HEK293 (cell line): Measurements from ENCODE around the gene SLC25A13.

ENCODE experiments used
- ATF2 ChIP-seq: fragments of 450-650 bp; formaldehyde crosslinking; IDR thresholded peaks from 2 replicates; pipeline ENCODE4 v1.5.1; 2016; ENCODE audit warnings: missing biosample characterization, missing genetic modification characterization, low read depth
- EGR2 ChIP-seq: fragments of 450-650 bp; formaldehyde crosslinking; IDR thresholded peaks from 2 replicates; pipeline ENCODE4 v1.5.1; 2016; ENCODE audit warnings: low read depth, missing biosample characterization, missing genetic modification characterization
- GLIS2 ChIP-seq: fragments of 450-650 bp; formaldehyde crosslinking; IDR thresholded peaks from 2 replicates; pipeline ENCODE4 v1.5.1; 2016; ENCODE audit warnings: missing biosample characterization, missing genetic modification characterization
- HOXD13 ChIP-seq: sonication (generic); formaldehyde crosslinking; IDR thresholded peaks from 2 replicates; pipeline ENCODE4 v1.8.0; 2022; ENCODE audit warnings: missing genetic modification reagents, borderline replicate concordance
- KLF10 ChIP-seq: fragments of 450-650 bp; IDR thresholded peaks from 2 replicates; pipeline ENCODE4 v1.5.1; 2018; ENCODE audit warnings: missing biosample characterization, mild to moderate bottlenecking, missing genetic modification characterization
- PRDM10 ChIP-seq: fragments of 450-650 bp; formaldehyde crosslinking; IDR thresholded peaks from 2 replicates; pipeline ENCODE4 v1.5.1; 2016; ENCODE audit warnings: missing biosample characterization, missing genetic modification characterization
- WT1 ChIP-seq: fragments of 450-650 bp; formaldehyde crosslinking; IDR thresholded peaks from 2 replicates; pipeline ENCODE4 v1.5.1; 2016; ENCODE audit warnings: missing biosample characterization, missing genetic modification characterization
- YY1 ChIP-seq: fragments of 450-650 bp; formaldehyde crosslinking; IDR thresholded peaks from 2 replicates; pipeline ENCODE4 v1.5.1; 2018; ENCODE audit warnings: missing biosample characterization, missing genetic modification characterization
- ZBTB20 ChIP-seq: fragments of 450-650 bp; formaldehyde crosslinking; IDR thresholded peaks from 2 replicates; pipeline ENCODE4 v1.5.1; 2016; ENCODE audit warnings: missing biosample characterization, missing genetic modification characterization
- ZBTB21 ChIP-seq: fragments of 450-650 bp; formaldehyde crosslinking; IDR thresholded peaks from 2 replicates; pipeline ENCODE4 v1.5.1; 2017; ENCODE audit warnings: missing biosample characterization, missing genetic modification characterization
- ZNF148 ChIP-seq: fragments of 450-650 bp; formaldehyde crosslinking; IDR thresholded peaks from 2 replicates; pipeline ENCODE4 v1.5.0; 2017; ENCODE audit warnings: missing biosample characterization, missing genetic modification characterization, borderline replicate concordance
- ZNF16 ChIP-seq: fragments of 450-650 bp; formaldehyde crosslinking; IDR thresholded peaks from 2 replicates; pipeline ENCODE4 v1.5.1; 2016; ENCODE audit warnings: low read depth, missing biosample characterization, missing genetic modification characterization
- ZNF169 ChIP-seq: fragments of 450-650 bp; formaldehyde crosslinking; IDR thresholded peaks from 2 replicates; pipeline ENCODE4 v1.5.1; 2016; ENCODE audit warnings: missing biosample characterization, missing genetic modification characterization
- ZNF2 ChIP-seq: fragments of 450-650 bp; formaldehyde crosslinking; IDR thresholded peaks from 2 replicates; pipeline ENCODE4 v1.5.1; 2016; ENCODE audit warnings: missing biosample characterization, missing genetic modification characterization
- ZNF223 ChIP-seq: fragments of 450-650 bp; formaldehyde crosslinking; IDR thresholded peaks from 2 replicates; pipeline ENCODE4 v1.5.1; 2016; ENCODE audit warnings: missing biosample characterization, missing genetic modification characterization
- ZNF23 ChIP-seq: fragments of 450-650 bp; formaldehyde crosslinking; IDR thresholded peaks from 2 replicates; pipeline ENCODE4 v1.5.1; 2016; ENCODE audit warnings: missing biosample characterization, missing genetic modification characterization, borderline replicate concordance
- ZNF239 ChIP-seq: fragments of 450-650 bp; formaldehyde crosslinking; IDR thresholded peaks from 2 replicates; pipeline ENCODE4 v1.5.1; 2016; ENCODE audit warnings: missing biosample characterization, missing genetic modification characterization
- ZNF26 ChIP-seq: fragments of 450-650 bp; formaldehyde crosslinking; IDR thresholded peaks from 2 replicates; pipeline ENCODE4 v1.5.1; 2016; ENCODE audit warnings: missing biosample characterization, missing genetic modification characterization
- ZNF324 ChIP-seq: fragments of 450-650 bp; formaldehyde crosslinking; IDR thresholded peaks from 2 replicates; pipeline ENCODE4 v1.5.1; 2016; ENCODE audit warnings: missing biosample characterization, missing genetic modification characterization
- ZNF366 ChIP-seq: fragments of 450-650 bp; formaldehyde crosslinking; conservative IDR thresholded peaks from 2 replicates; pipeline ENCODE4 v1.5.1; 2016; ENCODE audit warnings: missing biosample characterization, missing genetic modification characterization
- ZNF433 ChIP-seq: fragments of 450-650 bp; formaldehyde crosslinking; IDR thresholded peaks from 2 replicates; pipeline ENCODE4 v1.5.1; 2016; ENCODE audit warnings: missing biosample characterization, missing genetic modification characterization, low read depth
- ZNF48 ChIP-seq: fragments of 450-650 bp; formaldehyde crosslinking; IDR thresholded peaks from 2 replicates; pipeline ENCODE4 v1.5.1; 2016; ENCODE audit warnings: missing biosample characterization, missing genetic modification characterization
- ZNF521 ChIP-seq: fragments of 450-650 bp; formaldehyde crosslinking; IDR thresholded peaks from 2 replicates; pipeline ENCODE4 v1.5.1; 2017; ENCODE audit warnings: missing biosample characterization, mild to moderate bottlenecking, missing genetic modification characterization
- ZNF610 ChIP-seq: fragments of 450-650 bp; formaldehyde crosslinking; IDR thresholded peaks from 2 replicates; pipeline ENCODE4 v1.5.1; 2016; ENCODE audit warnings: missing biosample characterization, missing genetic modification characterization, borderline replicate concordance
- ZNF621 ChIP-seq: fragments of 450-650 bp; formaldehyde crosslinking; IDR thresholded peaks from 2 replicates; pipeline ENCODE4 v1.5.1; 2017; ENCODE audit warnings: missing biosample characterization, missing genetic modification characterization
- ZNF626 ChIP-seq: fragments of 450-650 bp; sonication (Bioruptor Pico); formaldehyde crosslinking; IDR thresholded peaks from 2 replicates; pipeline ENCODE4 v1.5.1; 2018; ENCODE audit warnings: missing biosample characterization, missing genetic modification characterization, inconsistent platforms
- ZNF639 ChIP-seq: fragments of 450-650 bp; formaldehyde crosslinking; IDR thresholded peaks from 2 replicates; pipeline ENCODE4 v1.5.1; 2016; ENCODE audit warnings: missing biosample characterization, missing genetic modification characterization
- ZNF658 ChIP-seq: fragments of 450-650 bp; formaldehyde crosslinking; IDR thresholded peaks from 2 replicates; pipeline ENCODE4; 2016; ENCODE audit warnings: missing biosample characterization, missing genetic modification characterization
- ZNF660 ChIP-seq: fragments of 450-650 bp; IDR thresholded peaks from 2 replicates; pipeline ENCODE4 v1.5.1; 2018; ENCODE audit warnings: missing biosample characterization, mild to moderate bottlenecking, missing genetic modification characterization
- ZNF776 ChIP-seq: fragments of 450-650 bp; formaldehyde crosslinking; IDR thresholded peaks from 2 replicates; pipeline ENCODE4 v1.5.0; 2017; ENCODE audit warnings: missing biosample characterization, missing genetic modification characterization, borderline replicate concordance
- ZNF785 ChIP-seq: fragments of 450-650 bp; formaldehyde crosslinking; IDR thresholded peaks from 2 replicates; pipeline ENCODE4 v1.5.1; 2016; ENCODE audit warnings: missing biosample characterization, missing genetic modification characterization

The SLC25A13 gene

GRCh38 chr7:96075510-96076349 is 246.2 kb downstream of the SLC25A13 start (continued):
- no peak for TF ChIP-seq ATF2 (tag by site-specific recombination)
- no peak for TF ChIP-seq ZNF621
- TF ChIP-seq ZNF239 (tag by site-specific recombination): no peak
- no peak for TF ChIP-seq ZNF48 (tag by site-specific recombination)
- no peak for TF ChIP-seq ZNF785 (tag by site-specific recombination)
- no peak for TF ChIP-seq ZNF23 (tag by site-specific recombination)
- TF ChIP-seq ZNF660 (tag by site-specific recombination): no peak; the same call in 1 of the 2 replicates
- 0 out of 2 replicates have a peak, but pooled peaks have one; percentile 17 for TF ChIP-seq PRDM10 (tag by site-specific recombination)
- no peak for TF ChIP-seq ZNF610
- TF ChIP-seq ZNF2: no peak
- no peak for TF ChIP-seq ZNF776 (tag by site-specific recombination)
- TF ChIP-seq ZNF433 (tag by site-specific recombination): no peak
- TF ChIP-seq ZNF658 (tag by site-specific recombination): no peak
- TF ChIP-seq ZNF223 (tag by site-specific recombination): no peak
- no peak for TF ChIP-seq ZNF521 (tag by site-specific recombination)
- 0 out of 2 replicates have a peak, but pooled peaks have one; percentile 37 for TF ChIP-seq ZNF366 (tag by site-specific recombination)
- TF ChIP-seq KLF10: no peak
- no peak for TF ChIP-seq ZNF169
- TF ChIP-seq ZBTB20 (tag by site-specific recombination): 0 out of 2 replicates have a peak, but pooled peaks have one; percentile 48
- TF ChIP-seq EGR2: no peak
- no peak for TF ChIP-seq ZNF148 (tag by site-specific recombination)
- no peak for TF ChIP-seq ZBTB21 (tag by site-specific recombination)
- no peak for TF ChIP-seq GLIS2
- no peak for TF ChIP-seq HOXD13 (CRISPR knock-in tag)
- no peak for TF ChIP-seq ZNF16 (tag by site-specific recombination)
- no peak for TF ChIP-seq ZNF639 (tag by site-specific recombination)
- no peak for TF ChIP-seq YY1 (tag by site-specific recombination)
- TF ChIP-seq ZNF324 (tag by site-specific recombination): no peak
- TF ChIP-seq ZNF26 (tag by site-specific recombination): no peak
- no peak for TF ChIP-seq WT1 (tag by site-specific recombination)
- no peak for TF ChIP-seq ZNF626 (tag by site-specific recombination)
